ENCODE measurements around the gene WDR18. TPM values are rescaled to one million over a fixed set of nuclear protein-coding genes. Genes with fewer than 3 reads are reported as not detected.

WDR18 gene
- total and polyA plus RNA-seq, 2 of the 8 experiments (the other 6 are each of a cell fraction or from before 2014, with no cell fraction given), result 87.7 to 177 TPM

GRCh38 chr19:1035998-1036621, 52.0 kb downstream of the WDR18 start (continued):
- TF ChIP-seq ATF2 (IDR thresholded peaks at IDR 0.05; ENCODE audit: low read length) (no peak), FOSL1 (IDR thresholded peaks at IDR 0.05; ENCODE audit: insufficient read depth, low read depth, low read length) (no peak), BRCA1 (IDR thresholded peaks at IDR 0.05; ENCODE audit: low read depth, low read length) (no peak), SAP30 (IDR thresholded peaks at IDR 0.05; ENCODE audit: insufficient read depth, insufficient replicate concordance, low read length) (no peak), POLR2AphosphoS5 (IDR thresholded peaks at IDR 0.05; ENCODE audit: low read depth, low read length) (peak; percentile 94), JUND (IDR thresholded peaks at IDR 0.05; ENCODE audit: low read length) (no peak), CEBPB (IDR thresholded peaks at IDR 0.05; ENCODE audit: low read depth, low read length) (no peak), SIN3A (conservative IDR thresholded peaks at IDR 0.05 in 1 of 2, IDR thresholded peaks at IDR 0.05 in 1 of 2; ENCODE audit: low read depth in 1 of 2, low read length in 2 of 2) (no peak), YY1 (IDR thresholded peaks at IDR 0.05; ENCODE audit: low read depth, low read length) (no peak), CTCF (IDR thresholded peaks at IDR 0.05; ENCODE audit: control extremely low read depth in 1 of 3, insufficient read depth in 1 of 3, low read depth in 1 of 3, low read length in 3 of 3) (peak; percentile 35 to 46 (median 36)), RAD21 (IDR thresholded peaks at IDR 0.05 in 1 of 2, conservative IDR thresholded peaks at IDR 0.05 in 1 of 2; ENCODE audit: low read depth in 2 of 2, low read length in 2 of 2) (peak; percentile 36 to 57; a peak in 3 of 4 replicates), SP4 (IDR thresholded peaks at IDR 0.05; ENCODE audit: low read length) (no peak), HDAC6 (IDR thresholded peaks at IDR 0.05; ENCODE audit: low read depth, low read length) (no peak), MAX (IDR thresholded peaks at IDR 0.05) (no peak), EZH2 (IDR thresholded peaks at IDR 0.05; ENCODE audit: low read depth, low read length, severe bottlenecking) (no peak)

Data from H1 (cell line).